IMR-90 (cell line): ENCODE data around the gene RASL11B. TPM values are rescaled to one million over a fixed set of nuclear protein-coding genes. Genes with fewer than 3 reads are reported as not detected.

Experiments
- ATAC-seq: fragments of 200-7000 bp; cut with Tn5 transposase; 2 replicates; pipeline ENCODE4 v1.9.1; 2020; ENCODE audit warnings: low read depth, mild to moderate bottlenecking, moderate library complexity
- BruUV-seq: library from RNA; stranded (reverse); fragments of 400-500 nt; replicated peaks from 2 replicates; lab custom pipeline; 2021; lab: Mats Ljungman, UMichigan
- CTCF ChIA-PET: fragments of 300-600 bp; formaldehyde crosslinking; extraction: SDS; loops from one replicate; lab custom pipeline; 2021; ENCODE audit warnings: antibody characterized with exemption; lab: Yijun Ruan, JAX
- POLR2A ChIA-PET: fragments of 300-600 bp; sonication (Branson Sonifier 250); formaldehyde crosslinking; loops from one replicate; lab custom pipeline; 2022; ENCODE audit warnings: antibody characterized with exemption; ENCODE audit not compliant: unreplicated experiment; lab: Charles Lee
- DNase-seq: peaks from one replicate; pipeline ENCODE4 v3.0.0; 2013
- H2AFZ ChIP-seq: replicated peaks from 2 replicates; pipeline ENCODE3; 2013; ENCODE audit warnings: low read length, mild to moderate bottlenecking; ENCODE audit not compliant: poor library complexity
- H2AK5ac ChIP-seq: 2 replicates; pipeline ENCODE4 v1.6.1; 2013; ENCODE audit warnings: low read depth, low read length, inconsistent platforms
- H2AK9ac ChIP-seq: replicated peaks from 2 replicates; pipeline ENCODE3; 2013; ENCODE audit warnings: mild to moderate bottlenecking, low read depth, low read length, moderate library complexity; ENCODE audit not compliant: poor library complexity
- H2BK120ac ChIP-seq: 2 replicates; pipeline ENCODE4 v1.6.1; 2013; ENCODE audit warnings: low read depth, low read length, inconsistent platforms
- H2BK15ac ChIP-seq: 3 replicates; pipeline ENCODE4 v1.6.1; 2013; ENCODE audit warnings: low read depth, low read length, inconsistent platforms
- H2BK20ac ChIP-seq: 2 replicates; pipeline ENCODE4 v1.6.1; 2013; ENCODE audit warnings: low read depth, mild to moderate bottlenecking, inconsistent platforms, low read length, moderate library complexity
- H2BK5ac ChIP-seq: 2 replicates; pipeline ENCODE4 v1.6.1; 2013; ENCODE audit warnings: mild to moderate bottlenecking, low read depth, low read length, inconsistent platforms; ENCODE audit not compliant: poor library complexity, severe bottlenecking
- H3K14ac ChIP-seq: replicated peaks from 2 replicates; pipeline ENCODE4 v1.6.1; 2013; ENCODE audit warnings: low read depth, low read length, inconsistent platforms
- H3K18ac ChIP-seq: 2 replicates; pipeline ENCODE4 v1.6.1; 2013; ENCODE audit warnings: low read depth, low read length, control low read depth
- H3K23ac ChIP-seq: 2 replicates; pipeline ENCODE4 v1.6.1; 2013; ENCODE audit warnings: low read depth, low read length, inconsistent platforms
- H3K27ac ChIP-seq: 2 replicates; pipeline ENCODE4 v1.5.1; 2013; ENCODE audit warnings: mild to moderate bottlenecking, control low read depth, low read length; ENCODE audit not compliant: insufficient read depth
- H3K27me3 ChIP-seq: 2 replicates; pipeline ENCODE4 v1.6.1; 2013; ENCODE audit warnings: low read length; ENCODE audit not compliant: control insufficient read depth, insufficient read depth
- H3K36me3 ChIP-seq: 2 replicates; pipeline ENCODE4 v1.6.1; 2013; ENCODE audit warnings: low read length, mixed read lengths; ENCODE audit not compliant: control insufficient read depth, insufficient read depth
- H3K4ac ChIP-seq: 2 replicates; pipeline ENCODE4 v1.6.1; 2013; ENCODE audit warnings: low read depth, low read length, inconsistent platforms
- H3K4me1 ChIP-seq: 2 replicates; pipeline ENCODE4 v1.6.1; 2013; ENCODE audit warnings: low read length, mixed read lengths; ENCODE audit not compliant: control insufficient read depth, insufficient read depth
- H3K4me2 ChIP-seq: 2 replicates; pipeline ENCODE4 v1.6.1; 2013; ENCODE audit warnings: low read depth, mild to moderate bottlenecking, control low read depth, low read length, moderate library complexity
- H3K4me3 ChIP-seq: 2 replicates; pipeline ENCODE4 v1.5.1; 2013; ENCODE audit warnings: low read depth, mild to moderate bottlenecking, control low read depth, low read length, moderate library complexity; ENCODE audit not compliant: insufficient read depth
- H3K56ac ChIP-seq: 2 replicates; pipeline ENCODE4 v1.6.1; 2013; ENCODE audit warnings: low read length, inconsistent platforms; ENCODE audit not compliant: insufficient read depth; ENCODE audit errors: extremely low read depth
- H3K79me1 ChIP-seq, 2 experiments: 2 replicates each; pipeline ENCODE4 v1.6.1; 2013; ENCODE audit warnings: low read length in 2 of 2, inconsistent platforms in 1 of 2, low read depth in 1 of 2
- H3K9ac ChIP-seq: 2 replicates; pipeline ENCODE4 v1.6.1; 2013; ENCODE audit warnings: low read depth, low read length, control low read depth
- H3K9me1 ChIP-seq: 2 replicates; pipeline ENCODE4 v1.6.1; 2013; ENCODE audit warnings: low read length, inconsistent platforms; ENCODE audit not compliant: insufficient read depth
- H3K9me3 ChIP-seq: 2 replicates; pipeline ENCODE4 v1.6.1; 2013; ENCODE audit warnings: low read length; ENCODE audit not compliant: control insufficient read depth, insufficient read depth
- H4K20me1 ChIP-seq: 2 replicates; pipeline ENCODE4 v1.6.1; 2013; ENCODE audit warnings: low read length, inconsistent platforms; ENCODE audit not compliant: insufficient read depth
- H4K5ac ChIP-seq: 2 replicates; pipeline ENCODE4 v1.6.1; 2013; ENCODE audit warnings: mild to moderate bottlenecking, low read depth, low read length, control low read depth
- H4K8ac ChIP-seq, 2 experiments: 2 replicates each; pipeline ENCODE4 v1.6.1; 2013; ENCODE audit warnings: low read depth in 2 of 2, low read length in 2 of 2, control low read depth in 1 of 2, inconsistent platforms in 1 of 2
- H4K91ac ChIP-seq: 2 replicates; pipeline ENCODE4 v1.6.1; 2013; ENCODE audit warnings: low read depth, low read length, inconsistent platforms; ENCODE audit not compliant: insufficient read depth
- MXI1 ChIP-seq: IDR thresholded peaks from 2 replicates; pipeline ENCODE4 v1.6.1; 2012; ENCODE audit warnings: low read depth, mild to moderate bottlenecking, low read length, moderate library complexity, borderline replicate concordance
- NFE2L2 ChIP-seq: fragments of 150-350 bp; IDR thresholded peaks from 2 replicates; pipeline ENCODE4 v1.6.1; 2016; ENCODE audit warnings: low read depth, mild to moderate bottlenecking, low read length
- POLR2A ChIP-seq: IDR thresholded peaks from 2 replicates; pipeline ENCODE4 v1.6.1; 2012; ENCODE audit warnings: mild to moderate bottlenecking, low read depth, low read length
- RAD21 ChIP-seq: IDR thresholded peaks from 2 replicates; pipeline ENCODE4 v1.6.1; 2012; ENCODE audit warnings: low read length, improper control_type of control experiment
- RCOR1 ChIP-seq: IDR thresholded peaks from 2 replicates; pipeline ENCODE4 v1.6.1; 2012; ENCODE audit warnings: mild to moderate bottlenecking, low read length, improper control_type of control experiment; ENCODE audit not compliant: insufficient replicate concordance
- SMC3 ChIP-seq: fragments of 150-350 bp; IDR thresholded peaks from 2 replicates; pipeline ENCODE4 v1.6.1; 2016; ENCODE audit warnings: low read depth, mild to moderate bottlenecking, antibody characterized with exemption, low read length, moderate library complexity
- WGBS, 2 experiments: methylation state at CpG; one replicate each; pipeline versions ENCODE4 v1.1.5 to v1.1.7; 2013; ENCODE audit warnings: missing lambda C conversion rate in 2 of 2; ENCODE audit not compliant: insufficient read length in 1 of 2; ENCODE audit errors: extremely low coverage in 2 of 2; 5-methylcytosine and 5-hydroxymethylcytosine counted together
- dilution Hi-C: fragments of 300-500 bp; cut with HindIII; formaldehyde crosslinking; loops from one replicate; pipeline ENCODE4 v1.14.3; 2018; ENCODE audit warnings: low sequenced_read_pairs; ENCODE audit not compliant: unreplicated experiment
- in situ Hi-C: fragments of 300-500 bp; cut with MboI; formaldehyde crosslinking; loops from 3 replicates; pipeline ENCODE4 v1.14.3; 2019; ENCODE audit warnings: low sequenced_read_pairs, inconsistent platforms, mixed read lengths
- intact Hi-C: fragments of 100-400 bp; cut with micrococcal nuclease; formaldehyde crosslinking; loops from 2 replicates; pipeline ENCODE4 v1.10.0; 2022
- polyA plus RNA-seq, 3 experiments: library from polyadenylated mRNA; depleted of rRNA; stranded (reverse); fragments of >200 nt; gene quantifications; 2 replicates each; pipeline ENCODE4 v1.2.3, GENCODE V29; 2012; ENCODE audit warnings: low replicate concordance in 1 of 3
- total RNA-seq: library from RNA; depleted of rRNA; stranded (reverse); fragments of >200 nt; gene quantifications from 2 replicates; pipeline ENCODE4 v1.2.3, GENCODE V29; 2012
- TF ChIP-seq, protein P1 (sequence below): fragments of 150-350 bp; IDR thresholded peaks from 2 replicates; pipeline ENCODE4 v1.6.1; 2016; ENCODE audit warnings: low read depth, mild to moderate bottlenecking, low read length, moderate library complexity, borderline replicate concordance

Gene RASL11B
- total and polyA plus RNA-seq, 2 of the 4 experiments (the other 2 are of a cell fraction) = 0.18 to 0.31 TPM

DNA sequence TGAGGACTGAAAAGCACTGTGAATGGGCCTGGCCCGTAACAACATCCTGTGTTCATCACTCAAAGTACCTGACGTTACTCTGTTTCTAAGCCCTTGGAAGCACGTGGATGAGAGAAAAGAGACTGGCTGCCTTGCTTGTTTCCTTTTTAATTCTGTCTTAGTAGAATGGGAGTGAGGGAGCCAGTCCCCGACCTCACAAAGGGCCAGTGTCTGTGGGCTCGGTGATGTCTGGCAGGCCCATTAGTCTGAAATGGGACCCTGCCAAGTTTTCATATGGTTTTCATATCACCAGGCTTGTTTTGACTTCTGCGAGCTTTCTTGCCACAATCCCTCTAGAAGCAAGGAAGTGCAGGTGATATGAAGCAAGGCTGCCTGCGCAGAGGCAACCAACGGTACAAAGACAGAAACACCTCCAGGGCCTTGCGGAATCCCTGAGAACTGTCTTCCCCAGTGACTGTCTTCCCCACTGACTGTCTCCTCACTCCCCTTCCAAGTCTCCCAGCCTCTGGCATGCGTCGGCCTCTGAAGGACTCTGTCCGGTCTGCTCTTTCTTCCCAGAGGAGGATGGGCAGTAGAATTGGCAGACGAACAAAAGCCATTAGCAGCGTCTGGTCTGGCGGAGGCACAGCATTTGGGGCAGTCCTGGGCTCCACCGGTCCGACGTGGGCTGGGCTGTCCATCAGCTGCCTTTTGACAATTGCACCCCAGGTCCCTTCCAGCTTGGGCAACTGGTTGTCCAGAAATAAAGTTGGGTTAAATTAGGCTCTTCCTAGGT, 20.2 kb upstream of the RASL11B start:
- H2AK5ac ChIP-seq = peak overlapping the region; percentile 15; the same call in 1 of the 2 replicates
- no peak overlapping the region for H4K5ac ChIP-seq
- H3K4me2 ChIP-seq = no peak overlapping the region; the same call in 1 of the 2 replicates
- CTCF ChIA-PET = interaction anchor here (0.6 kb wide), 1 partner anchor 53 kb away, joined by 3 read pairs; no protein-coding TSS in a partner anchor
- peak overlapping the region; percentile 17 for H3K14ac ChIP-seq
- peak overlapping the region; percentile 67 for H2AFZ ChIP-seq
- TF ChIP-seq RAD21 = no peak
- TF ChIP-seq, protein P1, sequence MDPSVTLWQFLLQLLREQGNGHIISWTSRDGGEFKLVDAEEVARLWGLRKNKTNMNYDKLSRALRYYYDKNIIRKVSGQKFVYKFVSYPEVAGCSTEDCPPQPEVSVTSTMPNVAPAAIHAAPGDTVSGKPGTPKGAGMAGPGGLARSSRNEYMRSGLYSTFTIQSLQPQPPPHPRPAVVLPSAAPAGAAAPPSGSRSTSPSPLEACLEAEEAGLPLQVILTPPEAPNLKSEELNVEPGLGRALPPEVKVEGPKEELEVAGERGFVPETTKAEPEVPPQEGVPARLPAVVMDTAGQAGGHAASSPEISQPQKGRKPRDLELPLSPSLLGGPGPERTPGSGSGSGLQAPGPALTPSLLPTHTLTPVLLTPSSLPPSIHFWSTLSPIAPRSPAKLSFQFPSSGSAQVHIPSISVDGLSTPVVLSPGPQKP = no peak
- no peak for TF ChIP-seq POLR2A
- no peak for TF ChIP-seq SMC3
- no peak for TF ChIP-seq MXI1
- no peak for TF ChIP-seq RCOR1
- no peak for TF ChIP-seq NFE2L2
- intact Hi-C loops (no loop called here), dilution Hi-C loops (no loop called here), in situ Hi-C loops (no loop called here)
- H3K4me1 ChIP-seq = peaks cover 23% of the 10 kb centered on the region
- H3K18ac ChIP-seq = no peak overlapping the region; the same call in 1 of the 2 replicates
- H4K91ac ChIP-seq = peak overlapping the region; percentile 17; the same call in 1 of the 2 replicates
- H4K8ac ChIP-seq = peak overlapping the region in 1 of 2 experiments; percentile 2; a peak in 1 of 4 replicates
- H3K9me3 ChIP-seq = no peaks in the 10 kb centered on the region
- H3K9ac ChIP-seq = no peak overlapping the region
- no peak overlapping the region for H3K27ac ChIP-seq
- no peaks in the 10 kb centered on the region for H3K79me1 ChIP-seq
- 10% methylated on average over 4 of the region's 18 CpGs; no CpG with 5 or more reads in 1 of the 2 experiments for WGBS, 2 experiments
- ATAC-seq (peak; percentile 39), DNase-seq (peak; percentile 19)
- no peaks in the 10 kb centered on the region for H3K27me3 ChIP-seq
- no peaks in the 10 kb centered on the region for H3K36me3 ChIP-seq
- H2BK20ac ChIP-seq = peak overlapping the region; percentile 75
- H3K23ac ChIP-seq = no peak overlapping the region
- H3K56ac ChIP-seq = no peak overlapping the region; the same call in 1 of the 2 replicates
- POLR2A ChIA-PET = interaction anchor here (0.7 kb wide), 1 partner anchor 268 kb away, joined by 5 read pairs; no protein-coding TSS in a partner anchor
- H3K4ac ChIP-seq = peak overlapping the region; percentile 17; the same call in 1 of the 2 replicates
- H2BK5ac ChIP-seq = no peak overlapping the region
- H2BK15ac ChIP-seq = peak overlapping the region; percentile 74; the same call in 1 of the 3 replicates
- H2BK120ac ChIP-seq = peak overlapping the region; percentile 37
- peaks cover 15% of the 10 kb centered on the region for H3K9me1 ChIP-seq
- H3K4me3 ChIP-seq = no peak overlapping the region
- H4K20me1 ChIP-seq = no peaks in the 10 kb centered on the region
- H2AK9ac ChIP-seq = no peak overlapping the region
- BruUV-seq = no TSS peak
